LNCaP clone FGC (cell line): ENCODE measurements around the gene NTN1.

Experiments used
- DNase-seq: peaks from one replicate; pipeline ENCODE4 v3.0.0-alpha.2; 2011; ENCODE audit warnings: low read depth
- H3K4me3 ChIP-seq: 2 replicates; pipeline ENCODE4 v1.5.1; 2011; ENCODE audit warnings: mild to moderate bottlenecking, low read depth, low read length, control low read depth
- CTCF ChIP-seq: IDR thresholded peaks from 2 replicates; pipeline ENCODE4 v1.5.1; 2012; ENCODE audit warnings: mild to moderate bottlenecking; ENCODE audit not compliant: control insufficient read depth, insufficient read depth; ENCODE audit errors: extremely low read depth

NTN1 gene

GRCh38 chr17:9132944-9133610 lies 111.8 kb downstream of the NTN1 start:
- no peak for DNase-seq
- no peak for TF ChIP-seq CTCF
- H3K4me3 ChIP-seq = no peak overlapping the region

- DNase-seq = no peak
- H3K4me3 ChIP-seq = no peak overlapping the region
- TF ChIP-seq CTCF = no peak
These were observed 116.9 kb downstream of the NTN1 start for GRCh38 chr17:9138161-9138717.

GRCh38 chr17:9139695-9140094 lies 118.4 kb downstream of the NTN1 start:
- no peak for TF ChIP-seq CTCF
- no peak overlapping the region for H3K4me3 ChIP-seq
- DNase-seq = no peak

- no peak for TF ChIP-seq CTCF
These were observed 119.5 kb downstream of the NTN1 start for GRCh38 chr17:9140550-9141424.

GRCh38 chr17:9141425-9141753 lies 120.1 kb downstream of the NTN1 start:
- H3K4me3 ChIP-seq = no peak overlapping the region
- TF ChIP-seq CTCF = no peak
- DNase-seq = no peak

More at GRCh38 chr17:9140550-9141424, 119.5 kb downstream of the NTN1 start:
- H3K4me3 ChIP-seq = no peak overlapping the region
- no peak for DNase-seq

GRCh38 chr17:9142772-9143494 lies 121.6 kb downstream of the NTN1 start:
- TF ChIP-seq CTCF = no peak
- H3K4me3 ChIP-seq = no peak overlapping the region
- DNase-seq = no peak
